NCI-H2196 treated with DMSO at 0.1 percent for 48 hours (cell line): ENCODE measurements around the gene TOMM5.
A peak's percentile ranks its signal among the peaks of the same experiment; 100 is the strongest.

ENCODE experiments used
- DNase-seq: peaks from one replicate; lab custom pipeline; 2025; ENCODE audit not compliant: unreplicated experiment; lab: John Stamatoyannopoulos, UW

TOMM5 gene

GRCh38 chr9:37563806-37564513 lies 28.4 kb downstream of the TOMM5 start:
- DNase-seq = no peak

DNA sequence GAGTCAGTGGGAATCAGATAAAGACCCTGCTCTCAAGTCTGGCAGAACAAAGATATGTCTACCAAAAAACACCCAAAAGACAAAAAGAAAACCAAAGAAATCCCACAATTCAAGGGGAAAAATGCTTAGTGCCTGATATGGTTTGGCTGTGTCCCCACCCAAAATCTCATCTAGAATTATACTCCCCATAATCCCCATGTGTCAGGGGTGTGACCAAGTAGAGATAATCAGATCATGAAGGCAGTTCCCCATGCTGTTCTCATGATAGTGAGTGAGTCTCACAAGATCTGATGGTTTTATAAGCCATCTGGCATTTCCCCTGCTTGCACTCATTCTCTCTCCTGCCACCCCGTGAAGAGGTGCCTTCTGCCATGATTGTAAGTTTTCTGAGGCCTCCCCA lies 29.6 kb downstream of the TOMM5 start:
- DNase-seq = no peak

DNA sequence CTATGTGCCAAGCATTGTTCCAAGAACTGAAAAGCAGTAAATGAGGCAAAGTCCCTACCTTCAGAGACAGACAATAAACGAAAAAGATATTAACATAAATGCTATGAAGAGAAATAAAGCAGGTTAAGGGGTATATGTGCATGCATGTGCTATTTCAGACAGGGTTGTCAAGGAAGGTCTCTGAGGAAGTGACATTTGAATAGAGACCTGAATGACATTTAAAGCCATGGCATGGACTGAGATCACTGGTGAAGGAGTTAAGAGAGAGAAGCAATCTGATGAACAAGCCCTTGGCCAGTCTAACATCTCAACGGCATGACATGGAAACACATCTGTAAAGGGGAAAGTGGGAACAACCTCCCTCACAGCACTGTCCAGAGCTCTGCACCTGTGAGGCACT lies 30.7 kb downstream of the TOMM5 start:
- no peak for DNase-seq

DNA sequence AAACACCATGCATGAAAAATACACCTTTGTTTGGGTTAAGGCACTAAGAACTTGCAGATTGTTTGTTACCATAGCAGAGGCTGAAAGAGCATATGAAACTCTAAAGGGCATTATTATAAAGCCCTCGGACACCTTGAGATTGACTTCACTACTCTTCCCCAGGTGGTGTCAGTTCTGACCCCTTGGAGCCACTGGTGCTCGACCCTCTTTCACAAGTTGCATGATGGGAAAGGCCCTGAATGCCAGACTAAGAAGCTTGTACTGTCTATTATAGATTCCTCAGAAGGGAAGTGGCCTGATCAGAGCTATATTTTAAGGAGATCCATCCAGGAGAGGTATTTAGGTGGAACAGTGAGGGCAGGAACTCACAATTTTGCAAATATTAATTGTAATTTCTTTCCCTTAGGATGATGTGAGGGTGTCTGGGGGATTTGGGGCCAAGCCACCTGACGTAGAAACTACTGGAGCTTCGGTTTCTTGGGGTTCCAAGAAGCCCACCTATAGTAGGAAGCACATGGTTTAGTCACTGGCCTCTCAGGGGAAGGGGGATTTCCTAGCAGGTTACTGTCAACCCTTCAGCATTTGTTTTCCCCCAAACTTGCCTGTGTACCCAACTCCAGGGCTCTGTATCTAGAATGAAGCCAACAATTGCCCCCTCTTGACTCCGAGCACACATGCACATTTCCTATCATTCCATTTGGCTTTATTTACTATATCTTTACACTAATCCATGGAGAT lies 32.4 kb downstream of the TOMM5 start:
- no peak for DNase-seq

DNA sequence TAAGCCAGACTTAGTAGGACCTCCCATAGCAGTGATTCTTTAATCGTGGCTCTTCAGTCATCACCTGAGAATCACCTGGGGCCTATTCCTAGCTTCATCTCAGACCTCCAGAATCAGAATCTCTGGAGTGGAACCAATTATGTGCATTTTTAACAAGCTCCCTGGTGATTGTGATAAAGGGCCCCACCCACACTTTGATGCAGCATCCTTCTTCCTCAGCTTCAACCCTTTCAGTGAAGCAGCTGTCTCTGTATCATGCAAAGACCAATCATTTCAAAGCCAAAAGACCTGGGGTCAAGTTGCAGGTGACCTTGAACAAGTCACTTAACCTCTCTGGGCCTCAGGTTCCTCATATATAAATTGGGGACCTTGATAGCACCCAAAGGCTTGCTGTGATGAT lies 33.3 kb downstream of the TOMM5 start:
- no peak for DNase-seq

DNA sequence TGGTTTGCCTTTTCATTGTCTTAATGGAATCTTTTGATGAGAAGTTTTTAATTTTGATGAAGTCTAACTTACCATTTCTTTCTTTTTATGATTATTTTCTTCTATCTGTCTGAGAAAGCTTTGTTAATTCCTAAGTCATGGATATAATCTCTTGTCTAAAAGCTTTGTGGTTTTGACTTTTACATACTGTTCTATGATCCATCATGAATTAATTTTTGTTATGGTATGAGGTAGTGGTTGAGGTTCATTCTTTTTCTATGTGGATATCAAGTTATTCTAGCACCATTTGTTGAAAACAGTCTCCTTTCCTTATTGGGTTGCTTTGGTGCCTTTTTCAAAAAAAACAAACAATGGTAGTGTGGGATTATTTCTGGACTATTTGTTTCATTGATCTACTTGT lies 36.6 kb downstream of the TOMM5 start:
- no peak for DNase-seq

- DNase-seq = no peak
These were observed 38.1 kb downstream of the TOMM5 start for GRCh38 chr9:37554318-37554717.

- no peak for DNase-seq
These were observed 40.5 kb downstream of the TOMM5 start for GRCh38 chr9:37551888-37552287.

DNA sequence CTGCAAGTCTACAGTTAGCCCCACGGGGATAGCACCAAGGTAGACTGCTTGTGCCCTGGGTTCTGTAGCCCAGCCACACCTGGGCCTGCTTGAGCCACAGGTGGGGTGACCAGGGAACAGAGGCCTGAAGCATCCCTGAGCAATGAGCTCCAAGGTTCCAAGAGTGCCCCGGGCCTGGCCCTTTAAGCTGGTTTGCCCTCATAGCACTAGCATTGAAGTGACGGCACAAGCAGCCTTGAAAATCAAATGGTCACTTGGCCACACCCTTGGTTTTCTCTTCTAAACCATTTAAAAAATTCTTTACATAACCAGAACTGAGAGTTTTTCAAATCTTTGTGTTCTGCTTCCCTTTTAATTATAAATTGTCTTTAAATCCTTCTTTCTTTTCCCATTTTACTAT lies 40.9 kb downstream of the TOMM5 start:
- no peak for DNase-seq

GRCh38 chr9:37550781-37551180 lies 41.6 kb downstream of the TOMM5 start:
- no peak for DNase-seq

DNA sequence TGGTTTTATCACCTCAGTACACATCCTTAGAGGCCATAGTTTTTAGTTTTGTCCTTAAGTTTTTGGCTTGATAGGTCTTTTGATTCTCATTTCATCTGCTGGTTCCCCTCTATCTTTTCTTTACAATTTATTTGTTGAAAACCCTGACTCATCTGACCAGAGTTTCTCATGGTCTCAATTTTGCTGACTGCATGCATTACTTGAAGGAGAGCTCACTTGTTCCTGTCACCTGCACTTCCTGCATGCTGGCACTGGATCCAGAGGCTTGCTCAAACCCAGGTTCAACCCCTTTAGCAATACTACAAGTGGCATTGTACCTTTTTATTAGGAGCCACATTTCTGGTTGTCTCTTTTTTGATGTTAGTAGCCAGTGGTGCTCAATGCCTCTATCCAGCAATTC lies 42.9 kb downstream of the TOMM5 start:
- no peak for DNase-seq

DNA sequence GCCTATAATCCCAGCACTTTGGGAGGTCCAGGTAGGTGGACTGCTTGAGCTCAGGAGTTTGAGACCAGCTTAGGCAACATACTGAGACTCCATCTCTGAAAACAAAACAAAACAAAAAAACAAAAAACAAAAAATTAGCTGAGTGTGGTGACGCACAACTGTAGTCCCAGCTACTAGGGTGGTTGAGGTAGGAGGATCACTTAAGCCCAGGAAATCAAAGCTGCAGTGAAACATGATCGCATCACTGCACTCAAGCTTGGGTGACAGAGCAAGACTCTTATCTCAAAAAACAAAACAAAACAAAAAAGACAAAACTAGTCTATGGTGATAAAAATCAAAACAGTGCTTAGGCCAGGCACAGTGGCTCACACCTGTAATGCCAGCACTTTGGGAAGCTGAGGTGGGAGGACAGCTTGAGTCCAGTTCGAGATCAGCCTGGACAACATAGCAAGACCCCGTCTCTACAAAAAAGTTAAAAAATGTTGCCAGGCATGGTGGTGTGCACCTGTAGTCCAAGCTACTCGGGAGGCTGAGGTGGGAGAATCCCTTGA lies 45.0 kb downstream of the TOMM5 start:
- no peak for DNase-seq

GRCh38 chr9:37543468-37543867 lies 48.9 kb downstream of the TOMM5 start:
- DNase-seq = no peak

DNA sequence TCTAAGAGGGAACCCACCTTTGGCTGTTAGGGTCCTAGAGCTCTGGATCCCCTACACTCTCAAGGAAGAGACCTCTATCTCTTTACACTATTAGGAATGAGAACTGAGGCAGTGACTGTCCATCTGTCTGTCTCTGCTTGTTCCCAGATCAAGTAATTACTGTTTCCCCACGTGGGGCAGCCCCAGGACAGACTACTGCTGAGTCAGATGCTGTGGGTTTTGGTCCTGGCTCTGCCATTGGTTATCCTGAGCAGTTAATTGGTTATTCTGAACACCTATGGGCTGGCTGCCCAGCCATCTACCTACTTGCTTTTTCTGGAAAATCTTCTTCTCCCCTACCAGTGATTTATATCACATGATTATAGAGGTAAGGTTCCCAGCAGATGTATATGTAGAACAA lies 49.5 kb downstream of the TOMM5 start:
- no peak for DNase-seq

DNA sequence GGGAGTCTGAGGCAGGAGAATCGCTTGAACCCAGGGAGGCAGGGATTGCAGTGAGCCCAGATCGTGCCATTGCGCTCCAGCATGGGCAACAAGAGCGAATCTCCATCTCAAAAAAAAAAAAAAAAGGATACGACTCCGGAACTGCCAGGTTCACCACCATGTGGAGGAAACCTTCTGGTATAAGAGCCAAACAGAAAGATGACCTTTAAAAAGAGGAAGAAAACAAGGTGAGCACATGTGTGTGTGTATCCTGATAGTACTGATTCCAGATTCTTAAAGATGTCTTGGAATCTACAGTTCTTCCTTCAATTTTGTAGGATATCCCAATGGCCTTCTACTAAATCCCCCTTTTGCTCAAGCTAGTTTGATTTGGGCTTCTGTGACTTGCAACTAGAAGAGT lies 49.9 kb downstream of the TOMM5 start:
- no peak for DNase-seq

DNA sequence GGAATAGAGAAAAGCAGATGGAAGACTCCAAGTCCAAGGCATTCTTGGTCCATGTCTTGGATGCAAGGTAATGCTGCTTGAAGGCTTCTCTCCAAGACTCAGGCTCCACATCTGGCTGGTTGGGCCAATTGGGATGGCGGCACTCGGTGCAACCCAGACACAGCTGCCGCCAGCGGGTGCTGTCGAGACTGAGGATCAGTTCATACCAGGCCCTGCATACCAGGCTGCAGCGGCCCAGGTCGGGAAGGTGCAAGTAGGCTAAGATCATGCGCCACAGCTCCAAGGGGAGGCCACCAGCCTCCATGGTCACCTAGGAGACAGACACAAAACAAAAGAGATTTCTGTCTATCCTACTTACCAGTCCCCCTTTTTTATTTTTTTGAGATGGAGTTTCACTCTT lies 50.9 kb downstream of the TOMM5 start:
- no peak for DNase-seq

- peak; percentile 16 for DNase-seq
These were observed 51.8 kb downstream of the TOMM5 start for GRCh38 chr9:37540634-37541033.

- DNase-seq = no peak
These were observed 52.8 kb downstream of the TOMM5 start for GRCh38 chr9:37539634-37540033.
